ENCODE results near the gene AFF3. TPM values are rescaled to one million over a fixed set of nuclear protein-coding genes. Genes with fewer than 3 reads are reported as not detected.
"Not testable (repeated sequence)": the region's sequence is repeated elsewhere in the genome, so short reads cannot be mapped to it uniquely, and the experiment has no call there.

Gene AFF3
- total RNA-seq, 1 experiment from 2014 or later = 8.9 TPM

- no peak for DNase-seq (ENCODE audit: low read depth)
Measured at GRCh38 chr2:99789849-99790248, 352.5 kb downstream of the AFF3 start.

- DNase-seq (ENCODE audit: low read depth) = no peak
Measured at GRCh38 chr2:99787769-99788382, 354.5 kb downstream of the AFF3 start.

GRCh38 chr2:99786636-99787390, 355.6 kb downstream of the AFF3 start:
- no peak for DNase-seq (ENCODE audit: low read depth)

- no peak for DNase-seq (ENCODE audit: low read depth)
Measured at GRCh38 chr2:99784946-99785345, 357.4 kb downstream of the AFF3 start.

GRCh38 chr2:99784282-99784681, 358.1 kb downstream of the AFF3 start:
- DNase-seq (ENCODE audit: low read depth) = no peak

GRCh38 chr2:99780276-99780675, 362.1 kb downstream of the AFF3 start:
- DNase-seq (ENCODE audit: low read depth) = no peak

GRCh38 chr2:99779276-99779675, 363.1 kb downstream of the AFF3 start:
- DNase-seq (ENCODE audit: low read depth) = no peak

- DNase-seq (ENCODE audit: low read depth) = no peak
Measured at GRCh38 chr2:99777656-99778290, 364.6 kb downstream of the AFF3 start.

- no peak for DNase-seq (ENCODE audit: low read depth)
Measured at GRCh38 chr2:99776906-99777646, 365.3 kb downstream of the AFF3 start.

GRCh38 chr2:99776206-99776905, 366.0 kb downstream of the AFF3 start:
- DNase-seq (ENCODE audit: low read depth) = no peak

- no peak for DNase-seq (ENCODE audit: low read depth)
Measured at GRCh38 chr2:99775585-99775984, 366.8 kb downstream of the AFF3 start.

- not testable (repeated sequence) for DNase-seq (ENCODE audit: low read depth)
Measured at GRCh38 chr2:99773642-99774041, 368.7 kb downstream of the AFF3 start.

GRCh38 chr2:99772591-99773331, 369.6 kb downstream of the AFF3 start:
- DNase-seq (ENCODE audit: low read depth) = no peak

- DNase-seq (ENCODE audit: low read depth) = no peak
Measured at GRCh38 chr2:99771681-99772333, 370.6 kb downstream of the AFF3 start.

GRCh38 chr2:99770876-99771275, 371.5 kb downstream of the AFF3 start:
- no peak for DNase-seq (ENCODE audit: low read depth)

GRCh38 chr2:99765731-99766318, 376.6 kb downstream of the AFF3 start:
- DNase-seq (ENCODE audit: low read depth) = no peak

- no peak for DNase-seq (ENCODE audit: low read depth)
Measured at GRCh38 chr2:99763764-99764163, 378.6 kb downstream of the AFF3 start.

- DNase-seq (ENCODE audit: low read depth) = no peak
Measured at GRCh38 chr2:99762714-99763113, 379.7 kb downstream of the AFF3 start.

- DNase-seq (ENCODE audit: low read depth) = no peak
Measured at GRCh38 chr2:99757611-99758114, 384.7 kb downstream of the AFF3 start.

- no peak for DNase-seq (ENCODE audit: low read depth)
Measured at GRCh38 chr2:99756059-99756458, 386.3 kb downstream of the AFF3 start.

All from Daoy (cell line).